Smooth muscle cell (in vitro differentiated cells): ENCODE results near the gene TNFRSF18. TPM values are rescaled to one million over a fixed set of nuclear protein-coding genes. Genes with fewer than 3 reads are reported as not detected.

ENCODE experiments used
- DNase-seq: peaks from one replicate; lab custom pipeline; 2025; ENCODE audit not compliant: unreplicated experiment; lab: John Stamatoyannopoulos, UW
- H2AFZ ChIP-seq: fragments of 200-600 bp; sonication (generic); 2 replicates; pipeline ENCODE4 v1.6.0; 2016; ENCODE audit warnings: antibody characterized with exemption, low read depth, mild to moderate bottlenecking
- H3F3A ChIP-seq: fragments of 200-600 bp; sonication (generic); 2 replicates; pipeline ENCODE4 v1.6.0; 2017; ENCODE audit warnings: antibody characterized with exemption, low read depth
- H3K27ac ChIP-seq: fragments of 200-600 bp; sonication (generic); 2 replicates; pipeline ENCODE4 v1.5.1; 2016; ENCODE audit warnings: low read depth, mild to moderate bottlenecking
- H3K27me3 ChIP-seq: fragments of 200-600 bp; sonication (generic); 2 replicates; pipeline ENCODE4 v1.6.1; 2016; ENCODE audit warnings: low read depth, mild to moderate bottlenecking
- H3K36me3 ChIP-seq: fragments of 200-600 bp; sonication (generic); 2 replicates; pipeline ENCODE4 v1.5.1; 2016; ENCODE audit warnings: low read depth
- H3K4me1 ChIP-seq: fragments of 200-600 bp; sonication (generic); 2 replicates; pipeline ENCODE4 v1.5.1; 2016; ENCODE audit warnings: low read depth
- H3K4me2 ChIP-seq: fragments of 200-600 bp; sonication (generic); 2 replicates; pipeline ENCODE4 v1.6.0; 2016; ENCODE audit warnings: mild to moderate bottlenecking
- H3K4me3 ChIP-seq: fragments of 200-600 bp; sonication (generic); 2 replicates; pipeline ENCODE4 v1.5.1; 2016; ENCODE audit warnings: mild to moderate bottlenecking
- H3K79me2 ChIP-seq: fragments of 200-600 bp; sonication (generic); 2 replicates; pipeline ENCODE4 v1.6.0; 2016; ENCODE audit warnings: low read depth, mild to moderate bottlenecking
- H3K9ac ChIP-seq: fragments of 200-600 bp; sonication (generic); 2 replicates; pipeline ENCODE4 v1.6.0; 2016; ENCODE audit warnings: low read depth
- H3K9me3 ChIP-seq: fragments of 200-600 bp; sonication (generic); replicated peaks from 2 replicates; pipeline ENCODE4 v1.5.1; 2016; ENCODE audit warnings: low read depth
- H4K20me1 ChIP-seq: fragments of 200-600 bp; sonication (generic); 2 replicates; pipeline ENCODE4 v1.6.0; 2016; ENCODE audit warnings: low read depth
- CTCF ChIP-seq: fragments of 200-600 bp; sonication (generic); IDR thresholded peaks from 2 replicates; pipeline ENCODE4 v1.5.1; 2017; ENCODE audit warnings: borderline replicate concordance, mild to moderate bottlenecking, antibody characterized with exemption; ENCODE audit not compliant: insufficient read depth, poor library complexity, severe bottlenecking
- WGBS: methylation state at CpG from one replicate; pipeline ENCODE4 v1.1.7; 2016; ENCODE audit warnings: low lambda C conversion rate; 5-methylcytosine and 5-hydroxymethylcytosine counted together
- polyA plus RNA-seq: library from polyadenylated mRNA; unstranded; fragments of >200 nt; fragmentation: Nextera tagmentation; extraction: Ambion mirVana; gene quantifications from 2 replicates; pipeline ENCODE4 v1.2.1, GENCODE V29; 2016
- total RNA-seq: library from RNA; depleted of rRNA; stranded (reverse); fragments of >200 nt; gene quantifications from 2 replicates; pipeline ENCODE4 v1.2.3, GENCODE V29; 2014

TNFRSF18 gene
- total and polyA plus RNA-seq, 2 experiments from 2014 or later: 4.8 to 12.2 TPM

DNA sequence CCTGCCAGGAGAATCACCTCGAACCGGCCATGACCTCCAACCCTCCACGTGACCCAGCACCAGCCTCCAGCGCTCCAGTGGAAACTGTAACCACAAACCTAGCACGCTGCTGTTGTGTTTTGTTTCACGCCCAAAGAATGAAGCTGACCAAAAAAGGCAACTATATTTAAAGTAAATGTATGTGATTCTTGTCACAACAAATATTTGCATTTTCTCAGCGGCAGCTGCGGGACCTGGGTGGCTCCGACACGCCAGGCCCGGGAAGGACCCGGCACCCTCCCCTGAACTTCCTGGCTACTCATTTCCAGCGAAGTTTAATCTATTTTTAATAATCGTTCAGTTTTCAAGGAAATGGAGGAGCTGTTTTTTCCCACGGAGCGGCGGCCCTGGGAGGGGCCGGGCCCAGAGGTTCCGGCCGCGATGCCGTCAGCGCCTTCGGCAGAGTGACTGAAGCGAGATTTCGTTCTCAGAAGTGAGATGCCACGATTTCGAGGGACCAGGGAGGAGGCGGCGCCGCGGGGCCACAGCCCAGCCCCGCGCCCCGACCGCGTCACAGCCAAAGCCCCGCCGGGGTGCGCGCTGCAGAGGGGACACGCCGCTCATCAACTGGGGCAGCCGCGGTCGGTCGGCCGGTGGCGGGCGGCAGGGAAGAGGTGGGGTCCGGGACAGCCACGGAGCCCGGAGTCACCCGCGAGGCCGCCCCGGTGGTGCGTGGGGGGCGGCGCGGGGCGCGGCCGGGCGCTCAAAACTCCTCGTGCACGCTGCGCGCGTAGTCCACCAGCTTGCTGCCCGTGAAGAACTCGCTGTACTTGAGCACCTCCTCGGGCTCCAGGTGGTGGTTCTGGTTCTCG is 10.6 kb upstream of the TNFRSF18 start:
- TF ChIP-seq CTCF: no peak
- no peaks in the 10 kb centered on the region for H3K27me3 ChIP-seq

GRCh38 chr1:1215881-1216605 is 9.7 kb upstream of the TNFRSF18 start:
- no peaks in the 10 kb centered on the region for H3K9me3 ChIP-seq
- peaks cover 22% of the 10 kb centered on the region for H4K20me1 ChIP-seq
- H3K9ac ChIP-seq: no peak overlapping the region
- no peak for DNase-seq
- TF ChIP-seq CTCF: no peak
- no peaks in the 10 kb centered on the region for H3K4me1 ChIP-seq
- H3K36me3 ChIP-seq: no peaks in the 10 kb centered on the region
- no peaks in the 10 kb centered on the region for H3F3A ChIP-seq
- H3K27ac ChIP-seq: no peak overlapping the region
- H3K27me3 ChIP-seq: no peaks in the 10 kb centered on the region
- no peak overlapping the region for H2AFZ ChIP-seq
- no peaks in the 10 kb centered on the region for H3K79me2 ChIP-seq
- H3K4me3 ChIP-seq: no peak overlapping the region
- WGBS: 96% methylated on average over 17 of the region's 21 CpGs
- H3K4me2 ChIP-seq: no peak overlapping the region

More for the DNA sequence above, 10.6 kb upstream of the TNFRSF18 start:
- Histone ChIP-seq H4K20me1 (peaks cover 22% of the 10 kb centered on the region), H2AFZ (no peak overlapping the region), H3F3A (no peaks in the 10 kb centered on the region), H3K4me2 (no peak overlapping the region), H3K36me3 (no peaks in the 10 kb centered on the region), H3K4me1 (no peaks in the 10 kb centered on the region), H3K27ac (no peak overlapping the region), H3K9me3 (no peaks in the 10 kb centered on the region), H3K79me2 (no peaks in the 10 kb centered on the region), H3K4me3 (no peak overlapping the region), H3K9ac (no peak overlapping the region)
- 98% methylated on average over 52 of the region's 74 CpGs for WGBS
- DNase-seq: no peak

- 63% methylated on average over 11 of the region's 11 CpGs for WGBS
- TF ChIP-seq CTCF: no peak
- DNase-seq: no peak
Measured at GRCh38 chr1:1215080-1215676, 8.8 kb upstream of the TNFRSF18 start.

More at GRCh38 chr1:1215080-1215676, 8.8 kb upstream of the TNFRSF18 start:
- Histone ChIP-seq H3K27me3 (no peaks in the 10 kb centered on the region), H3K27ac (no peak overlapping the region), H3K36me3 (no peaks in the 10 kb centered on the region), H4K20me1 (peaks cover 16% of the 10 kb centered on the region), H3K9me3 (no peaks in the 10 kb centered on the region), H3K4me3 (no peak overlapping the region), H3K79me2 (no peaks in the 10 kb centered on the region), H3F3A (no peaks in the 10 kb centered on the region), H3K9ac (no peak overlapping the region), H3K4me2 (no peak overlapping the region), H3K4me1 (no peaks in the 10 kb centered on the region), H2AFZ (no peak overlapping the region)
